ENCODE data around the gene RELN. TPM values are rescaled to one million over a fixed set of nuclear protein-coding genes. Genes with fewer than 3 reads are reported as not detected.

Gene RELN
- total and polyA plus RNA-seq, 9 of the 15 experiments (the other 6 are each of a cell fraction or from before 2014, with no cell fraction given), result 12.9 to 43.2 (median 18.1) TPM

GRCh38 chr7:103915680-103916357 is 73.6 kb downstream of the RELN start (continued):
- TF ChIP-seq LEF1 (IDR thresholded peaks at IDR 0.05) (peak; percentile 52; the same call in 1 of the 2 replicates), ZNF175 (CRISPR knock-in tag; IDR thresholded peaks at IDR 0.05; ENCODE audit: low read depth) (peak; percentile 40; the same call in 1 of the 2 replicates), CREB1 (IDR thresholded peaks at IDR 0.05) (peak; percentile 91), CREB1 (CRISPR knock-in tag; IDR thresholded peaks at IDR 0.05) (peak; percentile 67), C11orf30 (IDR thresholded peaks at IDR 0.05; ENCODE audit: low read depth) (peak; percentile 75), NCOA1 (IDR thresholded peaks at IDR 0.05; ENCODE audit: low read depth) (peak; percentile 70), PBX2 (CRISPR knock-in tag; IDR thresholded peaks at IDR 0.05; ENCODE audit: low read depth) (no peak), PBX2 (tag; conservative IDR thresholded peaks at IDR 0.05; ENCODE audit: low read depth) (peak; percentile 93), ZBTB12 (CRISPR knock-in tag; IDR thresholded peaks at IDR 0.05) (peak; percentile 59), PKNOX1 (IDR thresholded peaks at IDR 0.05) (peak; percentile 89), ZNF140 (CRISPR knock-in tag; IDR thresholded peaks at IDR 0.05) (no peak), NFE2 (IDR thresholded peaks at IDR 0.05; ENCODE audit: low read depth) (peak; percentile 88), ZKSCAN3 (CRISPR knock-in tag; IDR thresholded peaks at IDR 0.05) (no peak), EP300 (IDR thresholded peaks at IDR 0.05; ENCODE audit: low read length) (peak; percentile 79), BDP1 (IDR thresholded peaks at IDR 0.05; ENCODE audit: insufficient read depth, insufficient read length) (no peak), ZFPM2 (CRISPR knock-in tag; IDR thresholded peaks at IDR 0.05) (no peak)
